Endothelial cell of umbilical vein (primary cell): ENCODE data around the gene USP31. TPM values are rescaled to one million over a fixed set of nuclear protein-coding genes. Genes with fewer than 3 reads are reported as not detected.

Experiments
- BruUV-seq: library from RNA; stranded (reverse); fragments of 400-500 nt; replicated peaks from 2 replicates; lab custom pipeline; 2021; lab: Mats Ljungman, UMichigan
- CTCF ChIA-PET: fragments of 300-600, 350-600 bp; sonication (Branson Sonifier 250); formaldehyde crosslinking; loops from one replicate; lab custom pipeline; 2021; ENCODE audit warnings: antibody characterized with exemption, inconsistent platforms; lab: Charles Lee
- POLR2A ChIA-PET: fragments of 300-600, 350-600 bp; sonication (Branson Sonifier 250); formaldehyde crosslinking; loops from one replicate; lab custom pipeline; 2021; ENCODE audit warnings: antibody characterized with exemption, inconsistent platforms; lab: Charles Lee
- DNase-seq: peaks from one replicate; pipeline ENCODE4 v3.0.0-alpha.2; 2011; ENCODE audit warnings: low read depth, low spot score
- FAIRE-seq: peaks from 2 replicates; lab custom pipeline; 2011; peaks lifted over from hg19 to GRCh38; lab: Jason Lieb, UNC
- H2AFZ ChIP-seq: 2 replicates; pipeline ENCODE4 v1.6.0; 2012; ENCODE audit warnings: low read depth, low read length, control low read depth, inconsistent platforms
- H3K27ac ChIP-seq: 2 replicates; pipeline ENCODE4 v1.5.1; 2011; ENCODE audit warnings: low read depth, mild to moderate bottlenecking, control low read depth, low read length, moderate library complexity; ENCODE audit not compliant: insufficient read depth
- H3K27me3 ChIP-seq, 2 experiments: 2 replicates each; pipeline versions ENCODE4 v1.6.0 to v1.6.1; 2011; ENCODE audit warnings: low read length in 2 of 2, mixed read lengths in 1 of 2; ENCODE audit not compliant: control insufficient read depth in 2 of 2, insufficient read depth in 2 of 2
- H3K36me3 ChIP-seq, 2 experiments: 2 replicates in 1 of 2; 3 replicates in 1 of 2; pipeline ENCODE4 v1.5.1; 2011; ENCODE audit warnings: low read length in 2 of 2, mild to moderate bottlenecking in 1 of 2, moderate library complexity in 1 of 2; ENCODE audit not compliant: control insufficient read depth in 2 of 2, insufficient read depth in 2 of 2; ENCODE audit errors: extremely low read depth in 1 of 2
- H3K4me1 ChIP-seq: 3 replicates; pipeline ENCODE4 v1.5.1; 2011; ENCODE audit warnings: mild to moderate bottlenecking, low read length; ENCODE audit not compliant: control insufficient read depth, insufficient read depth; ENCODE audit errors: extremely low read depth
- H3K4me2 ChIP-seq: 2 replicates; pipeline ENCODE4 v1.6.1; 2011; ENCODE audit warnings: low read length, control low read depth, mixed read lengths; ENCODE audit not compliant: insufficient read depth
- H3K4me3 ChIP-seq, 3 experiments: fragments of 200-600 bp in 1 of 3; sonication (generic), shearing (Covaris generic) in 1 of 3; replicated peaks in 1 of 3; 2 replicates each; pipeline ENCODE4 v1.5.1; 2011 to 2016; ENCODE audit warnings: control low read depth in 3 of 3, low read length in 3 of 3, mild to moderate bottlenecking in 2 of 3, inconsistent platforms in 1 of 3, low read depth in 1 of 3, moderate library complexity in 1 of 3; ENCODE audit not compliant: insufficient read depth in 1 of 3
- H3K79me2 ChIP-seq: 2 replicates; pipeline ENCODE4 v1.6.0; 2012; ENCODE audit warnings: low read length, inconsistent platforms; ENCODE audit not compliant: control insufficient read depth, insufficient read depth
- H3K9ac ChIP-seq: replicated peaks from 2 replicates; pipeline ENCODE3; 2011; ENCODE audit warnings: low read length, control low read depth; ENCODE audit not compliant: insufficient read depth; ENCODE audit errors: extremely low read depth
- H3K9me1 ChIP-seq: replicated peaks from 3 replicates; pipeline ENCODE4 v1.6.0; 2011; ENCODE audit warnings: mild to moderate bottlenecking, low read length; ENCODE audit not compliant: control insufficient read depth, insufficient read depth; ENCODE audit errors: extremely low read depth
- H3K9me3 ChIP-seq: replicated peaks from 2 replicates; pipeline ENCODE4 v1.5.1; 2012; ENCODE audit warnings: low read length, inconsistent platforms; ENCODE audit not compliant: control insufficient read depth, insufficient read depth
- H4K20me1 ChIP-seq: replicated peaks from 2 replicates; pipeline ENCODE3; 2011; ENCODE audit warnings: mild to moderate bottlenecking, low read length; ENCODE audit not compliant: control insufficient read depth, insufficient read depth; ENCODE audit errors: extremely low read depth
- CTCF ChIP-seq, 2 donors: IDR thresholded peaks; 1 replicate in 1 of 2; 2 replicates in 1 of 2; pipeline ENCODE4 v1.5.1; 2011; ENCODE audit warnings: low read length in 2 of 2, mild to moderate bottlenecking in 2 of 2, moderate library complexity in 2 of 2, control low read depth in 1 of 2, inconsistent platforms in 1 of 2, low read depth in 1 of 2; ENCODE audit not compliant: insufficient read depth in 1 of 2; ENCODE audit errors: extremely low read depth in 1 of 2
- EZH2 ChIP-seq: IDR thresholded peaks from 2 replicates; pipeline ENCODE4 v1.6.1; 2012; ENCODE audit warnings: borderline replicate concordance, low read depth, mild to moderate bottlenecking, moderate library complexity, low read length, inconsistent platforms; ENCODE audit not compliant: severe bottlenecking
- FOS ChIP-seq: IDR thresholded peaks from 2 replicates; pipeline ENCODE4 v1.6.1; 2011; ENCODE audit warnings: mild to moderate bottlenecking, low read length, moderate library complexity, borderline replicate concordance; ENCODE audit not compliant: insufficient read depth
- GATA2 ChIP-seq: IDR thresholded peaks from 2 replicates; pipeline ENCODE4 v1.7.0; 2011; ENCODE audit warnings: low read depth, mild to moderate bottlenecking, moderate library complexity, mixed read lengths, low read length; ENCODE audit not compliant: insufficient read length, insufficient read depth
- JUN ChIP-seq: IDR thresholded peaks from 2 replicates; pipeline ENCODE4 v1.6.1; 2011; ENCODE audit warnings: borderline replicate concordance, low read depth; ENCODE audit not compliant: insufficient read length, insufficient read depth
- MYC ChIP-seq: IDR thresholded peaks from one replicate; pipeline ENCODE4 v1.6.1; 2011; ENCODE audit warnings: mild to moderate bottlenecking, low read depth, low read length
- POLR2A ChIP-seq: IDR thresholded peaks from 2 replicates; pipeline ENCODE4 v1.6.1; 2012; ENCODE audit warnings: low read depth, mild to moderate bottlenecking, control low read depth, low read length
- POLR2AphosphoS5 ChIP-seq: IDR thresholded peaks from 2 replicates; pipeline ENCODE4 v1.6.1; 2012; ENCODE audit warnings: low read depth, mild to moderate bottlenecking, control low read depth, low read length, moderate library complexity; ENCODE audit not compliant: insufficient read depth
- dilution Hi-C: fragments of 300-500 bp; cut with MboI; formaldehyde crosslinking; loops from one replicate; pipeline ENCODE4 v1.15.0; 2019; ENCODE audit warnings: low sequenced_read_pairs; ENCODE audit not compliant: extremely low pct_ligation_motif_present
- intact Hi-C: fragments of 100-400 bp; cut with micrococcal nuclease; formaldehyde crosslinking; loops from one replicate; pipeline ENCODE4 v1.10.0; 2022
- polyA plus RNA-seq, 4 experiments: library from polyadenylated mRNA; depleted of rRNA in 3 of 4; stranded (reverse) in 3 of 4; unstranded in 1 of 4; fragments of >200 nt; gene quantifications; 2 replicates each; pipeline versions ENCODE4 v1.2.1 to v1.2.3, GENCODE V29; 2011 to 2012; ENCODE audit warnings: missing spikeins in 1 of 4
- total RNA-seq: library from RNA; stranded (reverse); gene quantifications from 2 replicates; pipeline ENCODE4 v1.2.3, GENCODE V29; 2021
- TF ChIP-seq, protein P1 (sequence below): IDR thresholded peaks from 2 replicates; pipeline ENCODE4 v1.6.1; 2011; ENCODE audit not compliant: insufficient read depth, insufficient read length

Gene USP31
- total and polyA plus RNA-seq, 2 donors (not counting 3 experiments of a cell fraction or from before 2014, with no cell fraction given): 14.5 to 42.4 TPM

DNA sequence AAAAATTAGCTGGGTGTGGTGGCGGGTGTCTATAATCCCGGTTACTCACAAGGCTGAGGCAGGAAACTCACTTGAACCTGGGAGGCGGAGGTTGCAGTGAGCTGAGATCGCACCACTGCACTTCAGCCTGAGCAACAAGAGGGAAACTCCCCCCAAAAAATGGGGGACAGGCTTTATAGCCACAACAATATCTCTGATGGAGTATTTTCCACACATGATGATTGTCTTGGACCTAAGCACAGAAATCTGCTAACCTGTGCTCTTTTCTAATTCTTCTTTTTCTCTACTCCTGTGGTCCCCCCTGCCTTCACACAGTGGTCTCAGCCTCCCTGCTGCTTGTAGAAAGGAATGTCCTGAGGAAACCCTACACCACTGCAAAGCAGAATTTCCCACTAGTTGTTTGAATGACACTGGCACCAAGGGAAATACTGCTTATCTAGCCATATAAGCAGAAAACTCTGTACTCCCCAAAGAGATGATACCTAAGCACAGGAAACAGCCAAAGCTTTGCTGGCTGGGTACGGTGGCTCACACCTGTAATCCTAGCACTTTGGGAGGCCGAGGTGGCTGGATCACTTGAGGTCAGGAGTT lies 117.6 kb downstream of the USP31 start:
- no peaks in the 10 kb centered on the region for H3K36me3 ChIP-seq
- H3K4me3 ChIP-seq: no peak overlapping the region
- no peak for DNase-seq
- no peak overlapping the region for H3K4me2 ChIP-seq
- FAIRE-seq: no peak
- H3K9ac ChIP-seq: no peak overlapping the region
- dilution Hi-C loops: no loop called here
- POLR2A ChIA-PET: no interaction called here
- no peaks in the 10 kb centered on the region for H3K9me1 ChIP-seq
- no TSS peak for BruUV-seq
- H3K27me3 ChIP-seq: no peaks in the 10 kb centered on the region
- H3K27ac ChIP-seq: no peak overlapping the region
- intact Hi-C loops: no loop called here
- TF ChIP-seq JUN (no peak), EZH2 (no peak), POLR2AphosphoS5 (no peak), FOS (no peak), GATA2 (no peak), POLR2A (no peak), MYC (no peak), CTCF (IDR thresholded peaks at IDR 0.05; ENCODE audit: extremely low read depth in 1 of 2, insufficient read depth in 1 of 2, low read depth in 1 of 2, low read length in 2 of 2) (no peak)
- TF ChIP-seq, protein P1, sequence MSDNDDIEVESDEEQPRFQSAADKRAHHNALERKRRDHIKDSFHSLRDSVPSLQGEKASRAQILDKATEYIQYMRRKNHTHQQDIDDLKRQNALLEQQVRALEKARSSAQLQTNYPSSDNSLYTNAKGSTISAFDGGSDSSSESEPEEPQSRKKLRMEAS: no peak
- no peaks in the 10 kb centered on the region for H3K4me1 ChIP-seq
- H3K9me3 ChIP-seq: no peaks in the 10 kb centered on the region
- no peaks in the 10 kb centered on the region for H3K79me2 ChIP-seq
- CTCF ChIA-PET: no interaction called here
- H4K20me1 ChIP-seq: no peaks in the 10 kb centered on the region
- H2AFZ ChIP-seq: no peak overlapping the region
